H1 (cell line): ENCODE measurements around the gene PACS1.

ENCODE experiments used
- CHD2 ChIP-seq: IDR thresholded peaks from 2 replicates; pipeline ENCODE4 v1.6.1; 2012; ENCODE audit warnings: low read length, improper control_type of control experiment
- CREB1 ChIP-seq: IDR thresholded peaks from 2 replicates; pipeline ENCODE4 v1.6.1; 2012; ENCODE audit warnings: inconsistent platforms
- GABPA ChIP-seq: IDR thresholded peaks from 2 replicates; pipeline ENCODE4 v1.6.1; 2011; ENCODE audit warnings: mild to moderate bottlenecking, low read length, moderate library complexity, borderline replicate concordance; ENCODE audit not compliant: insufficient read depth
- JUND ChIP-seq: IDR thresholded peaks from 2 replicates; pipeline ENCODE4 v1.6.1; 2011; ENCODE audit warnings: mild to moderate bottlenecking, improper control_type of control experiment, low read length
- POLR2A ChIP-seq, 2 experiments: IDR thresholded peaks; 1 replicate in 1 of 2; 2 replicates in 1 of 2; pipeline ENCODE4 v1.6.1; 2011; ENCODE audit warnings: low read depth in 2 of 2, low read length in 2 of 2, mild to moderate bottlenecking in 2 of 2; ENCODE audit errors: control extremely low read depth in 1 of 2
- SP1 ChIP-seq: IDR thresholded peaks from 2 replicates; pipeline ENCODE4 v1.6.1; 2011; ENCODE audit warnings: low read depth, low read length
- SRF ChIP-seq: IDR thresholded peaks from 2 replicates; pipeline ENCODE4 v1.6.1; 2011; ENCODE audit warnings: mild to moderate bottlenecking, low read depth, low read length, moderate library complexity
- YY1 ChIP-seq: IDR thresholded peaks from 2 replicates; pipeline ENCODE4 v1.6.1; 2011; ENCODE audit warnings: low read depth, mild to moderate bottlenecking, low read length
- TF ChIP-seq, protein P1 (sequence below), 3 experiments: IDR thresholded peaks; 1 replicate in 2 of 3; 2 replicates in 1 of 3; pipeline versions ENCODE4 v1.5.1 to v1.6.1; 2011; ENCODE audit warnings: low read length in 3 of 3, mild to moderate bottlenecking in 3 of 3, inconsistent platforms in 2 of 3, low read depth in 1 of 3, moderate library complexity in 1 of 3; ENCODE audit not compliant: insufficient read depth in 1 of 3; ENCODE audit errors: control extremely low read depth in 1 of 3

DNA sequence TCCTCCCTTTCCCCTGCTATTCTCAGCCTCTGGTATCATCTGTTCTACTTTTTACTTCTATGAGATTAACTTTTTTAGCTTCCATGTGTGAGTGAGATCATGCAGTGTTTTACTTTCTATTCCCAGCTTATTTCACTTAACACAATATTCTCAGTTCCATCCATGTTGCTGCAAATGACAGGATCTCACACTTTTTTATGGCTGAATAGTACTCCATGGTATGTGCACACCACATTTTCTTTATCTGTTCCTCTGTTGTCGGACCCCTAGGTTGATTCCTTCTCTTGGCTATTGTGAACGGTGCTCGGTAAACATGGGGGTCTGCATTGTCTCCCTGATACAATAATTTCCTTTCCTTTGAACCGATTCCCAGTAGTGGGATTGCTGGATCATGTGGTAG, 117.4 kb downstream of the PACS1 start:
- TF ChIP-seq SRF: no peak
- TF ChIP-seq, protein P1, sequence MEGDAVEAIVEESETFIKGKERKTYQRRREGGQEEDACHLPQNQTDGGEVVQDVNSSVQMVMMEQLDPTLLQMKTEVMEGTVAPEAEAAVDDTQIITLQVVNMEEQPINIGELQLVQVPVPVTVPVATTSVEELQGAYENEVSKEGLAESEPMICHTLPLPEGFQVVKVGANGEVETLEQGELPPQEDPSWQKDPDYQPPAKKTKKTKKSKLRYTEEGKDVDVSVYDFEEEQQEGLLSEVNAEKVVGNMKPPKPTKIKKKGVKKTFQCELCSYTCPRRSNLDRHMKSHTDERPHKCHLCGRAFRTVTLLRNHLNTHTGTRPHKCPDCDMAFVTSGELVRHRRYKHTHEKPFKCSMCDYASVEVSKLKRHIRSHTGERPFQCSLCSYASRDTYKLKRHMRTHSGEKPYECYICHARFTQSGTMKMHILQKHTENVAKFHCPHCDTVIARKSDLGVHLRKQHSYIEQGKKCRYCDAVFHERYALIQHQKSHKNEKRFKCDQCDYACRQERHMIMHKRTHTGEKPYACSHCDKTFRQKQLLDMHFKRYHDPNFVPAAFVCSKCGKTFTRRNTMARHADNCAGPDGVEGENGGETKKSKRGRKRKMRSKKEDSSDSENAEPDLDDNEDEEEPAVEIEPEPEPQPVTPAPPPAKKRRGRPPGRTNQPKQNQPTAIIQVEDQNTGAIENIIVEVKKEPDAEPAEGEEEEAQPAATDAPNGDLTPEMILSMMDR (IDR thresholded peaks at IDR 0.05; ENCODE audit: control extremely low read depth in 1 of 3, insufficient read depth in 1 of 3, low read depth in 1 of 3, low read length in 3 of 3): no peak
- TF ChIP-seq JUND: no peak
- TF ChIP-seq SP1: no peak
- no peak for TF ChIP-seq POLR2A (IDR thresholded peaks at IDR 0.05; ENCODE audit: control extremely low read depth in 1 of 2, low read depth in 2 of 2, low read length in 2 of 2)
- TF ChIP-seq GABPA: no peak
- TF ChIP-seq YY1: no peak
- TF ChIP-seq CREB1: no peak
- no peak for TF ChIP-seq CHD2
